Neural progenitor cell (in vitro differentiated cells): ENCODE data around the gene CHRNA1. TPM values are rescaled to one million over a fixed set of nuclear protein-coding genes. Genes with fewer than 3 reads are reported as not detected.
A peak's percentile ranks its signal among the peaks of the same experiment; 100 is the strongest.

Experiments
- DNase-seq: peaks from one replicate; pipeline ENCODE4 v3.0.0-alpha.2; 2016; ENCODE audit warnings: low spot score
- H2AFZ ChIP-seq: fragments of 200-600 bp; sonication (generic); replicated peaks from 2 replicates; pipeline ENCODE4 v1.6.1; 2016; ENCODE audit warnings: antibody characterized with exemption
- H3F3A ChIP-seq: fragments of 200-600 bp; sonication (generic); 2 replicates; pipeline ENCODE4 v1.6.1; 2016; ENCODE audit warnings: antibody characterized with exemption, low read depth
- H3K27ac ChIP-seq: fragments of 200-600 bp; sonication (generic); 2 replicates; pipeline ENCODE4 v1.5.1; 2016; ENCODE audit warnings: mild to moderate bottlenecking
- H3K27me3 ChIP-seq: fragments of 200-600 bp; sonication (generic); 2 replicates; pipeline ENCODE4 v1.6.1; 2016; ENCODE audit warnings: mild to moderate bottlenecking, moderate library complexity
- H3K36me3 ChIP-seq: fragments of 200-600 bp; sonication (generic); 2 replicates; pipeline ENCODE4 v1.5.1; 2016
- H3K4me1 ChIP-seq: fragments of 200-600 bp; sonication (generic); 2 replicates; pipeline ENCODE4 v1.6.1; 2016; ENCODE audit warnings: mixed run types
- H3K4me2 ChIP-seq: fragments of 200-600 bp; sonication (generic); 2 replicates; pipeline ENCODE4 v1.6.1; 2016
- H3K4me3 ChIP-seq: fragments of 200-600 bp; sonication (generic); 2 replicates; pipeline ENCODE4 v1.5.1; 2016
- H3K79me2 ChIP-seq: fragments of 200-600 bp; sonication (generic); 2 replicates; pipeline ENCODE4 v1.6.1; 2016; ENCODE audit warnings: low read depth
- H3K9ac ChIP-seq: fragments of 200-600 bp; sonication (generic); 2 replicates; pipeline ENCODE4 v1.6.1; 2016
- H3K9me3 ChIP-seq: fragments of 200-600 bp; sonication (generic); 2 replicates; pipeline ENCODE4 v1.5.1; 2016; ENCODE audit warnings: low read depth
- H4K20me1 ChIP-seq: fragments of 200-600 bp; sonication (generic); 2 replicates; pipeline ENCODE4 v1.6.1; 2016; ENCODE audit warnings: low read depth
- H3K27ac Mint-ChIP-seq: 3 replicates; pipeline ENCODE4 v1.8.0; 2021; ENCODE audit warnings: mixed read lengths
- H3K27me3 Mint-ChIP-seq: 2 replicates; pipeline ENCODE4 v1.8.0; 2022; ENCODE audit warnings: low read depth, mild to moderate bottlenecking, inconsistent platforms, moderate library complexity, mixed read lengths; ENCODE audit not compliant: insufficient read depth
- H3K36me3 Mint-ChIP-seq: 3 replicates; pipeline ENCODE4 v1.8.0; 2021; ENCODE audit warnings: mixed read lengths
- H3K4me1 Mint-ChIP-seq: 3 replicates; pipeline ENCODE4 v1.8.0; 2021; ENCODE audit warnings: mixed read lengths
- H3K4me3 Mint-ChIP-seq: 3 replicates; pipeline ENCODE4 v1.8.0; 2021; ENCODE audit warnings: mild to moderate bottlenecking, moderate library complexity, mixed read lengths
- H3K9me3 Mint-ChIP-seq: 3 replicates; pipeline ENCODE4 v1.8.0; 2020; ENCODE audit warnings: mixed read lengths
- CTCF ChIP-seq: fragments of 200-600 bp; sonication (generic); IDR thresholded peaks from 2 replicates; pipeline ENCODE4 v1.5.1; 2017; ENCODE audit warnings: antibody characterized with exemption, mild to moderate bottlenecking
- EZH2 ChIP-seq: fragments of 200-600 bp; sonication (generic); IDR thresholded peaks from 2 replicates; pipeline ENCODE4 v1.6.1; 2017; ENCODE audit warnings: antibody characterized with exemption, mild to moderate bottlenecking, moderate library complexity
- EZH2phosphoT487 ChIP-seq: fragments of 200-600 bp; sonication (generic); IDR thresholded peaks from 2 replicates; pipeline ENCODE4 v1.6.1; 2017; ENCODE audit warnings: antibody characterized with exemption
- total RNA-seq: library from RNA; depleted of rRNA; stranded (reverse); fragments of >200 nt; gene quantifications from 2 replicates; pipeline ENCODE4 v1.2.3, GENCODE V29; 2015; ENCODE audit warnings: low replicate concordance

Gene CHRNA1
- total RNA-seq, 1 donor from 2014 or later: 0.11 TPM

GRCh38 chr2:174776223-174776622, 12.0 kb upstream of the CHRNA1 start:
- DNase-seq: no peak
- Histone ChIP-seq H3K4me2 (peak overlapping the region; percentile 15), H3K79me2 (no peaks in the 10 kb centered on the region), H4K20me1 (no peaks in the 10 kb centered on the region), H3K36me3 (no peaks in the 10 kb centered on the region), H3F3A (peaks cover 45% of the 10 kb centered on the region), H3K9ac (no peak overlapping the region), H3K4me3 (no peak overlapping the region), H3K4me1 (peaks cover 46% of the 10 kb centered on the region), H2AFZ (peak overlapping the region; percentile 88), H3K9me3 (no peaks in the 10 kb centered on the region), H3K27me3 (no peaks in the 10 kb centered on the region), H3K27ac (no peak overlapping the region)
- Mint-ChIP-seq H3K27me3 (no peaks in the 10 kb centered on the region), H3K9me3 (no peaks in the 10 kb centered on the region), H3K4me1 (peaks cover 65% of the 10 kb centered on the region), H3K27ac (no peak overlapping the region), H3K36me3 (no peaks in the 10 kb centered on the region), H3K4me3 (no peak overlapping the region)
- TF ChIP-seq EZH2phosphoT487 (no peak), CTCF (peak; percentile 63), EZH2 (no peak)

- H4K20me1 ChIP-seq: no peaks in the 10 kb centered on the region
- H3K79me2 ChIP-seq: no peaks in the 10 kb centered on the region
- H3K4me3 ChIP-seq: no peak overlapping the region
- H2AFZ ChIP-seq: no peak overlapping the region
- peaks cover 51% of the 10 kb centered on the region for H3F3A ChIP-seq
- DNase-seq: no peak
- H3K27ac ChIP-seq: no peak overlapping the region
- no peak for TF ChIP-seq EZH2phosphoT487
- no peak for TF ChIP-seq EZH2
- no peak for TF ChIP-seq CTCF
- Mint-ChIP-seq H3K4me3 (no peak overlapping the region), H3K9me3 (no peaks in the 10 kb centered on the region), H3K36me3 (no peaks in the 10 kb centered on the region), H3K4me1 (peaks cover 65% of the 10 kb centered on the region), H3K27ac (no peak overlapping the region), H3K27me3 (no peaks in the 10 kb centered on the region)
- no peak overlapping the region for H3K4me2 ChIP-seq
- H3K9me3 ChIP-seq: no peaks in the 10 kb centered on the region
- no peaks in the 10 kb centered on the region for H3K36me3 ChIP-seq
- no peak overlapping the region for H3K9ac ChIP-seq
- peaks cover 52% of the 10 kb centered on the region for H3K4me1 ChIP-seq
- no peaks in the 10 kb centered on the region for H3K27me3 ChIP-seq
Observed at GRCh38 chr2:174775571-174775980, 11.3 kb upstream of the CHRNA1 start.

GRCh38 chr2:174774886-174775285, 10.6 kb upstream of the CHRNA1 start:
- no peak overlapping the region for H3K4me2 ChIP-seq
- no peak overlapping the region for H3K9ac ChIP-seq
- Mint-ChIP-seq H3K27ac (no peak overlapping the region), H3K27me3 (no peaks in the 10 kb centered on the region), H3K9me3 (no peaks in the 10 kb centered on the region), H3K4me1 (peaks cover 63% of the 10 kb centered on the region), H3K36me3 (no peaks in the 10 kb centered on the region), H3K4me3 (no peak overlapping the region)
- no peaks in the 10 kb centered on the region for H3K27me3 ChIP-seq
- H3K4me1 ChIP-seq: peaks cover 46% of the 10 kb centered on the region
- no peak overlapping the region for H3K4me3 ChIP-seq
- H2AFZ ChIP-seq: no peak overlapping the region
- peaks cover 53% of the 10 kb centered on the region for H3F3A ChIP-seq
- TF ChIP-seq EZH2phosphoT487: no peak
- H3K36me3 ChIP-seq: no peaks in the 10 kb centered on the region
- H4K20me1 ChIP-seq: no peaks in the 10 kb centered on the region
- no peaks in the 10 kb centered on the region for H3K79me2 ChIP-seq
- no peaks in the 10 kb centered on the region for H3K9me3 ChIP-seq
- DNase-seq: no peak
- no peak overlapping the region for H3K27ac ChIP-seq

- no peaks in the 10 kb centered on the region for H4K20me1 ChIP-seq
- Mint-ChIP-seq H3K9me3 (no peaks in the 10 kb centered on the region), H3K36me3 (no peaks in the 10 kb centered on the region), H3K27me3 (peaks cover 8% of the 10 kb centered on the region), H3K4me3 (no peak overlapping the region), H3K4me1 (peaks cover 59% of the 10 kb centered on the region), H3K27ac (peak overlapping the region; percentile 97)
- no peak overlapping the region for H3K4me2 ChIP-seq
- no peaks in the 10 kb centered on the region for H3K79me2 ChIP-seq
- TF ChIP-seq CTCF (no peak), EZH2 (no peak), EZH2phosphoT487 (no peak)
- no peak overlapping the region for H3K4me3 ChIP-seq
- peaks cover 60% of the 10 kb centered on the region for H3F3A ChIP-seq
- no peak overlapping the region for H3K27ac ChIP-seq
- DNase-seq: no peak
- no peak overlapping the region for H2AFZ ChIP-seq
- H3K27me3 ChIP-seq: no peaks in the 10 kb centered on the region
- H3K9ac ChIP-seq: no peak overlapping the region
- H3K4me1 ChIP-seq: peaks cover 43% of the 10 kb centered on the region
- no peaks in the 10 kb centered on the region for H3K9me3 ChIP-seq
- H3K36me3 ChIP-seq: no peaks in the 10 kb centered on the region
Observed at GRCh38 chr2:174773215-174773614, 8.9 kb upstream of the CHRNA1 start.
